Astrocyte (in vitro differentiated cells and primary cell): ENCODE data around the gene SRSF2. TPM values are rescaled to one million over a fixed set of nuclear protein-coding genes. Genes with fewer than 3 reads are reported as not detected.

ENCODE experiments used
- DNase-seq: peaks from one replicate; pipeline ENCODE4 v3.0.0-alpha.2; 2010; ENCODE audit warnings: low read depth
- FAIRE-seq: peaks from 2 replicates; lab custom pipeline; 2011; peaks lifted over from hg19 to GRCh38; lab: Jason Lieb, UNC
- H2AFZ ChIP-seq: 2 replicates; pipeline ENCODE4 v1.6.0; 2012; ENCODE audit warnings: low read depth, low read length, inconsistent platforms
- H3K27ac ChIP-seq: 2 replicates; pipeline ENCODE4 v1.5.1; 2011; ENCODE audit warnings: low read depth, low read length, inconsistent platforms
- H3K27me3 ChIP-seq: 2 replicates; pipeline ENCODE4 v1.6.0; 2011; ENCODE audit warnings: low read length, inconsistent platforms; ENCODE audit not compliant: insufficient read depth
- H3K36me3 ChIP-seq: 2 replicates; pipeline ENCODE4 v1.5.1; 2011; ENCODE audit warnings: low read length, inconsistent platforms; ENCODE audit not compliant: insufficient read depth
- H3K4me1 ChIP-seq: 2 replicates; pipeline ENCODE4 v1.5.1; 2011; ENCODE audit warnings: low read length, inconsistent platforms; ENCODE audit not compliant: insufficient read depth
- H3K4me2 ChIP-seq: 2 replicates; pipeline ENCODE4 v1.6.0; 2012; ENCODE audit warnings: low read length, inconsistent platforms
- H3K4me3 ChIP-seq: 2 replicates; pipeline ENCODE4 v1.5.1; 2011; ENCODE audit warnings: low read depth, mild to moderate bottlenecking, low read length, inconsistent platforms; ENCODE audit not compliant: insufficient read depth
- H3K79me2 ChIP-seq: 2 replicates; pipeline ENCODE4 v1.6.0; 2012; ENCODE audit warnings: mild to moderate bottlenecking, low read length, inconsistent platforms; ENCODE audit not compliant: insufficient read depth
- H3K9ac ChIP-seq: 2 replicates; pipeline ENCODE4 v1.6.0; 2012; ENCODE audit warnings: mild to moderate bottlenecking, low read length, inconsistent platforms
- H3K9me3 ChIP-seq: 2 replicates; pipeline ENCODE4 v1.5.1; 2012; ENCODE audit warnings: low read depth, mild to moderate bottlenecking, low read length, inconsistent platforms; ENCODE audit not compliant: insufficient read depth
- H4K20me1 ChIP-seq: 2 replicates; pipeline ENCODE4 v1.6.0; 2012; ENCODE audit warnings: low read length, inconsistent platforms; ENCODE audit not compliant: insufficient read depth
- H3K27ac Mint-ChIP-seq: one replicate; pipeline ENCODE4 v1.8.0; 2021; ENCODE audit warnings: mild to moderate bottlenecking, mixed read lengths; ENCODE audit not compliant: unreplicated experiment
- H3K27me3 Mint-ChIP-seq: one replicate; pipeline ENCODE4 v1.8.0; 2021; ENCODE audit warnings: low read depth, mixed read lengths; ENCODE audit not compliant: unreplicated experiment
- H3K36me3 Mint-ChIP-seq: one replicate; pipeline ENCODE4 v1.8.0; 2021; ENCODE audit warnings: low read depth, mixed read lengths; ENCODE audit not compliant: unreplicated experiment
- H3K4me1 Mint-ChIP-seq: one replicate; pipeline ENCODE4 v1.8.0; 2021; ENCODE audit warnings: low read depth, mixed read lengths; ENCODE audit not compliant: unreplicated experiment
- H3K4me3 Mint-ChIP-seq: one replicate; pipeline ENCODE4 v1.8.0; 2021; ENCODE audit warnings: mild to moderate bottlenecking, moderate library complexity, mixed read lengths; ENCODE audit not compliant: unreplicated experiment
- H3K9me3 Mint-ChIP-seq: one replicate; pipeline ENCODE4 v1.8.0; 2021; ENCODE audit warnings: mild to moderate bottlenecking, mixed read lengths; ENCODE audit not compliant: unreplicated experiment
- CTCF ChIP-seq: IDR thresholded peaks from 2 replicates; pipeline ENCODE4 v1.5.1; 2011; ENCODE audit warnings: low read depth, mild to moderate bottlenecking, inconsistent platforms, low read length, moderate library complexity; ENCODE audit not compliant: insufficient read depth
- EZH2 ChIP-seq: IDR thresholded peaks from 2 replicates; pipeline ENCODE4 v1.6.1; 2012; ENCODE audit warnings: mild to moderate bottlenecking, low read length, inconsistent platforms; ENCODE audit not compliant: insufficient read depth
- total RNA-seq: library from RNA; stranded (reverse); gene quantifications from 2 replicates; pipeline ENCODE4 v1.2.1, GENCODE V29; 2021

Gene SRSF2
- total RNA-seq, 1 donor from 2014 or later = 176 TPM

- no peaks in the 10 kb centered on the region for H3K9me3 Mint-ChIP-seq
- H3K27me3 Mint-ChIP-seq = no peaks in the 10 kb centered on the region
- H3K27ac Mint-ChIP-seq = peak overlapping the region; percentile 93
- H3K9me3 ChIP-seq = no peaks in the 10 kb centered on the region
- peaks cover 7% of the 10 kb centered on the region for H3K36me3 Mint-ChIP-seq
- DNase-seq = peak; percentile 99
- no peak for TF ChIP-seq EZH2
- TF ChIP-seq CTCF = no peak
- peaks cover 73% of the 10 kb centered on the region for H4K20me1 ChIP-seq
- peaks cover 11% of the 10 kb centered on the region for H3K36me3 ChIP-seq
- peak overlapping the region; percentile 96 for H3K4me2 ChIP-seq
- H3K79me2 ChIP-seq = peaks cover 88% of the 10 kb centered on the region
- peak overlapping the region; percentile 31 for H2AFZ ChIP-seq
- H3K27me3 ChIP-seq = no peaks in the 10 kb centered on the region
- peak; percentile 95 for FAIRE-seq
- peak overlapping the region; percentile 98 for H3K27ac ChIP-seq
- H3K4me1 Mint-ChIP-seq = peaks cover 38% of the 10 kb centered on the region
- peak overlapping the region; percentile 91 for H3K4me3 Mint-ChIP-seq
- H3K4me3 ChIP-seq = peak overlapping the region; percentile 81
- H3K9ac ChIP-seq = peak overlapping the region; percentile 97
- peaks cover 27% of the 10 kb centered on the region for H3K4me1 ChIP-seq
Observed at GRCh38 chr17:76709077-76709950, 27.8 kb downstream of the SRSF2 start.

GRCh38 chr17:76707985-76708807 is 28.9 kb downstream of the SRSF2 start:
- Mint-ChIP-seq H3K27me3 (no peaks in the 10 kb centered on the region), H3K27ac (peak overlapping the region; percentile 93), H3K4me1 (peaks cover 37% of the 10 kb centered on the region), H3K4me3 (peak overlapping the region; percentile 91), H3K36me3 (peaks cover 7% of the 10 kb centered on the region), H3K9me3 (no peaks in the 10 kb centered on the region)
- no peak for TF ChIP-seq CTCF
- FAIRE-seq (no peak), DNase-seq (no peak)
- H3K36me3 ChIP-seq = no peaks in the 10 kb centered on the region
- H3K4me1 ChIP-seq = peaks cover 27% of the 10 kb centered on the region
- H3K4me2 ChIP-seq = peak overlapping the region; percentile 96
- H2AFZ ChIP-seq = no peak overlapping the region
- no peaks in the 10 kb centered on the region for H3K27me3 ChIP-seq
- peaks cover 70% of the 10 kb centered on the region for H4K20me1 ChIP-seq
- H3K9ac ChIP-seq = peak overlapping the region; percentile 97
- H3K4me3 ChIP-seq = peak overlapping the region; percentile 81
- H3K9me3 ChIP-seq = no peaks in the 10 kb centered on the region
- peaks cover 86% of the 10 kb centered on the region for H3K79me2 ChIP-seq
- peak overlapping the region; percentile 98 for H3K27ac ChIP-seq
